Neural progenitor cell (in vitro differentiated cells): ENCODE results near the gene TBPL1.

Source experiments
- EZH2 ChIP-seq: fragments of 200-600 bp; sonication (generic); IDR thresholded peaks from 2 replicates; pipeline ENCODE4 v1.6.1; 2017; ENCODE audit warnings: antibody characterized with exemption, mild to moderate bottlenecking, moderate library complexity
- TF ChIP-seq, protein P1 (sequence below): fragments of 200-600 bp; sonication (generic); IDR thresholded peaks from 2 replicates; pipeline ENCODE4 v1.5.1; 2017; ENCODE audit warnings: antibody characterized with exemption, mild to moderate bottlenecking

GRCh38 chr6:133992992-133993680, 40.1 kb downstream of the TBPL1 start:
- TF ChIP-seq, protein P1, sequence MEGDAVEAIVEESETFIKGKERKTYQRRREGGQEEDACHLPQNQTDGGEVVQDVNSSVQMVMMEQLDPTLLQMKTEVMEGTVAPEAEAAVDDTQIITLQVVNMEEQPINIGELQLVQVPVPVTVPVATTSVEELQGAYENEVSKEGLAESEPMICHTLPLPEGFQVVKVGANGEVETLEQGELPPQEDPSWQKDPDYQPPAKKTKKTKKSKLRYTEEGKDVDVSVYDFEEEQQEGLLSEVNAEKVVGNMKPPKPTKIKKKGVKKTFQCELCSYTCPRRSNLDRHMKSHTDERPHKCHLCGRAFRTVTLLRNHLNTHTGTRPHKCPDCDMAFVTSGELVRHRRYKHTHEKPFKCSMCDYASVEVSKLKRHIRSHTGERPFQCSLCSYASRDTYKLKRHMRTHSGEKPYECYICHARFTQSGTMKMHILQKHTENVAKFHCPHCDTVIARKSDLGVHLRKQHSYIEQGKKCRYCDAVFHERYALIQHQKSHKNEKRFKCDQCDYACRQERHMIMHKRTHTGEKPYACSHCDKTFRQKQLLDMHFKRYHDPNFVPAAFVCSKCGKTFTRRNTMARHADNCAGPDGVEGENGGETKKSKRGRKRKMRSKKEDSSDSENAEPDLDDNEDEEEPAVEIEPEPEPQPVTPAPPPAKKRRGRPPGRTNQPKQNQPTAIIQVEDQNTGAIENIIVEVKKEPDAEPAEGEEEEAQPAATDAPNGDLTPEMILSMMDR, result no peak
- no peak for TF ChIP-seq EZH2
